Neural progenitor cell (in vitro differentiated cells): ENCODE measurements around the gene GAB1. TPM values are rescaled to one million over a fixed set of nuclear protein-coding genes. Genes with fewer than 3 reads are reported as not detected.

Experiments used
- DNase-seq: peaks from one replicate; pipeline ENCODE4 v3.0.0-alpha.2; 2016; ENCODE audit warnings: low spot score
- H2AFZ ChIP-seq: fragments of 200-600 bp; sonication (generic); replicated peaks from 2 replicates; pipeline ENCODE4 v1.6.1; 2016; ENCODE audit warnings: antibody characterized with exemption
- H3F3A ChIP-seq: fragments of 200-600 bp; sonication (generic); 2 replicates; pipeline ENCODE4 v1.6.1; 2016; ENCODE audit warnings: antibody characterized with exemption, low read depth
- H3K27ac ChIP-seq: fragments of 200-600 bp; sonication (generic); 2 replicates; pipeline ENCODE4 v1.5.1; 2016; ENCODE audit warnings: mild to moderate bottlenecking
- H3K27me3 ChIP-seq: fragments of 200-600 bp; sonication (generic); 2 replicates; pipeline ENCODE4 v1.6.1; 2016; ENCODE audit warnings: mild to moderate bottlenecking, moderate library complexity
- H3K36me3 ChIP-seq: fragments of 200-600 bp; sonication (generic); 2 replicates; pipeline ENCODE4 v1.5.1; 2016
- H3K4me1 ChIP-seq: fragments of 200-600 bp; sonication (generic); 2 replicates; pipeline ENCODE4 v1.6.1; 2016; ENCODE audit warnings: mixed run types
- H3K4me2 ChIP-seq: fragments of 200-600 bp; sonication (generic); 2 replicates; pipeline ENCODE4 v1.6.1; 2016
- H3K4me3 ChIP-seq: fragments of 200-600 bp; sonication (generic); 2 replicates; pipeline ENCODE4 v1.5.1; 2016
- H3K79me2 ChIP-seq: fragments of 200-600 bp; sonication (generic); 2 replicates; pipeline ENCODE4 v1.6.1; 2016; ENCODE audit warnings: low read depth
- H3K9ac ChIP-seq: fragments of 200-600 bp; sonication (generic); 2 replicates; pipeline ENCODE4 v1.6.1; 2016
- H3K9me3 ChIP-seq: fragments of 200-600 bp; sonication (generic); 2 replicates; pipeline ENCODE4 v1.5.1; 2016; ENCODE audit warnings: low read depth
- H4K20me1 ChIP-seq: fragments of 200-600 bp; sonication (generic); 2 replicates; pipeline ENCODE4 v1.6.1; 2016; ENCODE audit warnings: low read depth
- H3K27ac Mint-ChIP-seq: 3 replicates; pipeline ENCODE4 v1.8.0; 2021; ENCODE audit warnings: mixed read lengths
- H3K27me3 Mint-ChIP-seq: 2 replicates; pipeline ENCODE4 v1.8.0; 2022; ENCODE audit warnings: low read depth, mild to moderate bottlenecking, inconsistent platforms, moderate library complexity, mixed read lengths; ENCODE audit not compliant: insufficient read depth
- H3K36me3 Mint-ChIP-seq: 3 replicates; pipeline ENCODE4 v1.8.0; 2021; ENCODE audit warnings: mixed read lengths
- H3K4me1 Mint-ChIP-seq: 3 replicates; pipeline ENCODE4 v1.8.0; 2021; ENCODE audit warnings: mixed read lengths
- H3K4me3 Mint-ChIP-seq: 3 replicates; pipeline ENCODE4 v1.8.0; 2021; ENCODE audit warnings: mild to moderate bottlenecking, moderate library complexity, mixed read lengths
- H3K9me3 Mint-ChIP-seq: 3 replicates; pipeline ENCODE4 v1.8.0; 2020; ENCODE audit warnings: mixed read lengths
- CTCF ChIP-seq: fragments of 200-600 bp; sonication (generic); IDR thresholded peaks from 2 replicates; pipeline ENCODE4 v1.5.1; 2017; ENCODE audit warnings: antibody characterized with exemption, mild to moderate bottlenecking
- EZH2 ChIP-seq: fragments of 200-600 bp; sonication (generic); IDR thresholded peaks from 2 replicates; pipeline ENCODE4 v1.6.1; 2017; ENCODE audit warnings: antibody characterized with exemption, mild to moderate bottlenecking, moderate library complexity
- EZH2phosphoT487 ChIP-seq: fragments of 200-600 bp; sonication (generic); IDR thresholded peaks from 2 replicates; pipeline ENCODE4 v1.6.1; 2017; ENCODE audit warnings: antibody characterized with exemption
- total RNA-seq: library from RNA; depleted of rRNA; stranded (reverse); fragments of >200 nt; gene quantifications from 2 replicates; pipeline ENCODE4 v1.2.3, GENCODE V29; 2015; ENCODE audit warnings: low replicate concordance

The GAB1 gene
- total RNA-seq, 1 donor from 2014 or later, result 31.3 TPM

GRCh38 chr4:143362349-143363046, 25.8 kb downstream of the GAB1 start:
- peaks cover 4% of the 10 kb centered on the region for H3K9me3 Mint-ChIP-seq
- Histone ChIP-seq H3K27ac (no peak overlapping the region), H3K79me2 (peaks cover 48% of the 10 kb centered on the region), H2AFZ (no peak overlapping the region), H3K4me1 (no peaks in the 10 kb centered on the region), H3F3A (no peaks in the 10 kb centered on the region), H3K9ac (no peak overlapping the region), H3K4me3 (no peak overlapping the region), H3K36me3 (no peaks in the 10 kb centered on the region), H3K4me2 (no peak overlapping the region), H4K20me1 (peaks cover 3% of the 10 kb centered on the region), H3K27me3 (no peaks in the 10 kb centered on the region), H3K9me3 (no peaks in the 10 kb centered on the region)
- no peaks in the 10 kb centered on the region for H3K27me3 Mint-ChIP-seq
- DNase-seq, result no peak
- H3K27ac Mint-ChIP-seq, result no peak overlapping the region
- H3K4me1 Mint-ChIP-seq, result peaks cover 7% of the 10 kb centered on the region
- TF ChIP-seq EZH2phosphoT487 (no peak), EZH2 (no peak), CTCF (no peak)
- H3K36me3 Mint-ChIP-seq, result peaks cover 5% of the 10 kb centered on the region
- no peak overlapping the region for H3K4me3 Mint-ChIP-seq

- H3K79me2 ChIP-seq, result peaks cover 47% of the 10 kb centered on the region
- peaks cover 7% of the 10 kb centered on the region for H3K4me1 Mint-ChIP-seq
These were observed 26.7 kb downstream of the GAB1 start for GRCh38 chr4:143363332-143363731.

GRCh38 chr4:143364063-143364462, 27.4 kb downstream of the GAB1 start:
- H3K4me2 ChIP-seq, result no peak overlapping the region
- Mint-ChIP-seq H3K9me3 (peaks cover 4% of the 10 kb centered on the region), H3K27ac (no peak overlapping the region), H3K36me3 (peaks cover 5% of the 10 kb centered on the region), H3K27me3 (no peaks in the 10 kb centered on the region), H3K4me3 (no peak overlapping the region), H3K4me1 (peaks cover 3% of the 10 kb centered on the region)
- H3K4me3 ChIP-seq, result no peak overlapping the region
- no peaks in the 10 kb centered on the region for H3K36me3 ChIP-seq
- H3K4me1 ChIP-seq, result no peaks in the 10 kb centered on the region
- H3F3A ChIP-seq, result no peaks in the 10 kb centered on the region
- no peak overlapping the region for H3K27ac ChIP-seq
- H2AFZ ChIP-seq, result no peak overlapping the region
- DNase-seq, result no peak
- no peak for TF ChIP-seq EZH2
- no peak for TF ChIP-seq CTCF
- TF ChIP-seq EZH2phosphoT487, result no peak
- no peak overlapping the region for H3K9ac ChIP-seq
- no peaks in the 10 kb centered on the region for H3K9me3 ChIP-seq
- peaks cover 40% of the 10 kb centered on the region for H3K79me2 ChIP-seq
- no peaks in the 10 kb centered on the region for H3K27me3 ChIP-seq
- H4K20me1 ChIP-seq, result peaks cover 3% of the 10 kb centered on the region

More at GRCh38 chr4:143363332-143363731, 26.7 kb downstream of the GAB1 start:
- H3K36me3 Mint-ChIP-seq, result peaks cover 5% of the 10 kb centered on the region
- no peaks in the 10 kb centered on the region for H3K27me3 Mint-ChIP-seq
- H3K27ac Mint-ChIP-seq, result no peak overlapping the region
- Histone ChIP-seq H2AFZ (no peak overlapping the region), H3K27me3 (no peaks in the 10 kb centered on the region), H3K9ac (no peak overlapping the region), H3K4me3 (no peak overlapping the region), H4K20me1 (peaks cover 3% of the 10 kb centered on the region), H3F3A (no peaks in the 10 kb centered on the region), H3K4me1 (no peaks in the 10 kb centered on the region), H3K9me3 (no peaks in the 10 kb centered on the region), H3K27ac (no peak overlapping the region), H3K36me3 (no peaks in the 10 kb centered on the region), H3K4me2 (no peak overlapping the region)
- DNase-seq, result no peak
- no peak overlapping the region for H3K4me3 Mint-ChIP-seq
- no peak for TF ChIP-seq EZH2
- TF ChIP-seq EZH2phosphoT487, result no peak
- no peak for TF ChIP-seq CTCF
- peaks cover 4% of the 10 kb centered on the region for H3K9me3 Mint-ChIP-seq
